Psoas muscle (tissue), 8 donors: ENCODE results near the gene PLXDC1. TPM values are rescaled to one million over a fixed set of nuclear protein-coding genes. Genes with fewer than 3 reads are reported as not detected.

ENCODE experiments used
- ATAC-seq, 4 donors: fragments of 200-7000 bp; cut with Tn5 transposase; one replicate each; pipeline ENCODE4 v1.9.1; 2020; ENCODE audit warnings: moderate library complexity in 3 of 4, mild to moderate bottlenecking in 2 of 4
- DNase-seq, 2 donors: peaks; one replicate each; pipeline ENCODE4 v3.0.0-alpha.2; 2020
- H3K27ac ChIP-seq: fragments of 200-600 bp; one replicate; pipeline ENCODE4 v1.8.0; 2022
- H3K27me3 ChIP-seq, 3 donors: fragments of 200-600 bp in 1 of 3; one replicate each; pipeline versions ENCODE4 v1.6.1 to v1.8.0; 2013 to 2022; ENCODE audit warnings: low read length in 2 of 3, mild to moderate bottlenecking in 2 of 3, moderate library complexity in 1 of 3; ENCODE audit not compliant: insufficient read depth in 3 of 3
- H3K36me3 ChIP-seq, 2 donors: fragments of 200-600 bp in 1 of 2; one replicate each; pipeline versions ENCODE4 v1.6.1 to v1.8.0; 2013 to 2022; ENCODE audit warnings: low read depth in 1 of 2, mild to moderate bottlenecking in 1 of 2, moderate library complexity in 1 of 2; ENCODE audit not compliant: insufficient read depth in 1 of 2
- H3K4me1 ChIP-seq: fragments of 200-600 bp; one replicate; pipeline ENCODE4 v1.8.0; 2022
- H3K4me3 ChIP-seq: fragments of 200-600 bp; one replicate; pipeline ENCODE4 v1.8.0; 2022; ENCODE audit warnings: mild to moderate bottlenecking
- H3K9me3 ChIP-seq: fragments of 200-600 bp; one replicate; pipeline ENCODE4 v1.8.0; 2022
- CTCF ChIP-seq: fragments of 200-600 bp; IDR thresholded peaks from one replicate; pipeline ENCODE4 v1.8.0; 2022; ENCODE audit warnings: antibody characterized with exemption
- WGBS, 3 donors: extraction: QIAGEN DNeasy Blood & Tissue Kit; methylation state at CpG; one replicate each; pipeline versions ENCODE4 v1.1.6 to v1.1.7; 2013; 5-methylcytosine and 5-hydroxymethylcytosine counted together
- intact Hi-C, 2 donors: fragments of 100-400 bp; cut with DNase I; formaldehyde crosslinking; loops; one replicate each; pipeline versions ENCODE4 v1.11.0 to v1.14.2; 2022
- polyA plus RNA-seq, 3 donors: library from polyadenylated mRNA; stranded (reverse); fragments of 200-250 nt; gene quantifications; one replicate each; pipeline ENCODE4 v1.2.3, GENCODE V29; 2013
- total RNA-seq, 4 donors: library from RNA; stranded (reverse); fragmentation: NEBNext Ultra II Directional in 2 of 4; extraction: Animal tissue kit (Norgen Biotek cat#: 25700) in 2 of 4; gene quantifications; one replicate each; pipeline versions ENCODE4 v1.2.1 to v1.2.4, GENCODE V29; 2021 to 2023
- donor health status: healthy with polysubstance abuse.
- donor health status: DM: no; HTN: no; CAD: no; lungs with moderate emphysema.
- donor health status: Bipolar disorder and iron deficiency.
- donor health status: healthy.
- donor health status: DM: yes; HTN: yes; CAD: no.
- donor health status: DM: no; HTN: no; CAD: no.
- donor health status: DM: no; HTN: no; CAD: no.
- donor health status: DM: yes; HTN: yes; CAD: no.

The PLXDC1 gene
- total and polyA plus RNA-seq, 7 donors: 2.3 to 9.2 (median 3.2) TPM

DNA sequence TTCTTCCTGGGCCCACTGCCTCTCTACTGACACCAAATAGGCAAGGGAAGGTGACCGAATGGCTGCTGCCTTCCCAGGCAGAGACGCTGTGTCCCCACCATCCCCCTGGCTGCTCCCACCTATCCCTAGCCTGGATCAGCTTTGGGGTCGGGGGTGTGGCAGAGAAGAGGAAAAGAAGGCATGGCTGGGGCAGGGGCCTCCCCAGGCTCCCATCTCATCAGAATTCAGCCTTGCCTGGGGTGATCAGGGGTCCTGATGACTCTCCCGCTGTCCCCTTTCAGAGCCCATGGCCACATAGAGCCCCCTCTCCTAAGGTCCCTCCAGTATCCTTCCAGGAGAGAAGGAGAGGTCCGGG, 665 bp downstream of the PLXDC1 start:
- DNase-seq (peak in 1 of 2 donors; percentile 33), ATAC-seq (no peak)
- H3K27me3 ChIP-seq: peaks cover 0 to 21% (median 6%) of the 10 kb centered on the region in 3 donors
- H3K4me3 ChIP-seq: peak overlapping the region; percentile 63
- 26 to 43% (median 35%) methylated on average over 4 to 5 of the region's 5 CpGs for WGBS, 3 donors
- no peaks in the 10 kb centered on the region for H3K36me3 ChIP-seq
- TF ChIP-seq CTCF: no peak
- peaks cover 6% of the 10 kb centered on the region for H3K4me1 ChIP-seq
- intact Hi-C loops: loop anchor here (5.0 to 10.0 kb wide), 4 partner anchors 83 to 398 kb away; partner anchors contain the start of gene PSMB3 (in 1 of the 2)
- H3K9me3 ChIP-seq: no peaks in the 10 kb centered on the region
- H3K27ac ChIP-seq: no peak overlapping the region

DNA sequence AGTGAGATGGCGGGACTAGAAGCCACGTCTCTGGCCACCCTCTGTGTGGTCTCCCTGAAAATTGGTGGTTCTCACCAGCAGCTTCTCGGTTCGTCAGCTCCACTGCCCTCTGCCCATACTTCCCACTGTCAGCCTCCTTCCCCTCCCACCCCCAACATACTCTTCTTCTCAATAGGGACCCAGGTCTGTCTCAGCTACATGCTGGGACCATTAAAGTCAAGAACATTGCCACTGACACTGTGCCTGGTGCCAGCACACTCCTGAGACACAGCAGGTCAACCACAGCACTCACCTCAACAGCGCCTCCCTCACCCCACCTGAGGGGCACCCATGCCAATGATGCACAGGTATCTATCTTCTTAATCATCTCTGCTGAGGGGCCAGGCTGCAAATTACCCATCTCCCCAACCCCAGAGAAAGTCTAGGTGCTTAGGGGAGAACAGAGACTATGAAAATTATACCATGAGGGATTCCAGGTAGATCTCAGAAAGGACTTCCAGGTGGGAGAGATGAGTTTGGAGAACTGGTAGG, 1.3 kb downstream of the PLXDC1 start:
- DNase-seq: peak in 1 of 2 donors; percentile 44
- H3K27me3 ChIP-seq: peaks cover 0 to 21% (median 6%) of the 10 kb centered on the region in 3 donors
- H3K4me3 ChIP-seq: no peak overlapping the region
- no peak overlapping the region for H3K27ac ChIP-seq
- intact Hi-C loops: loop anchor here (5.0 to 10.0 kb wide), 4 partner anchors 83 to 398 kb away; partner anchors contain the start of gene PSMB3 (in 1 of the 2)
- no peaks in the 10 kb centered on the region for H3K36me3 ChIP-seq
- peaks cover 6% of the 10 kb centered on the region for H3K4me1 ChIP-seq
- ATAC-seq: no peak
- WGBS, 3 donors: 63 to 74% (median 72%) methylated on average over 5 of the region's 5 CpGs
- no peak for TF ChIP-seq CTCF
- no peaks in the 10 kb centered on the region for H3K9me3 ChIP-seq

DNA sequence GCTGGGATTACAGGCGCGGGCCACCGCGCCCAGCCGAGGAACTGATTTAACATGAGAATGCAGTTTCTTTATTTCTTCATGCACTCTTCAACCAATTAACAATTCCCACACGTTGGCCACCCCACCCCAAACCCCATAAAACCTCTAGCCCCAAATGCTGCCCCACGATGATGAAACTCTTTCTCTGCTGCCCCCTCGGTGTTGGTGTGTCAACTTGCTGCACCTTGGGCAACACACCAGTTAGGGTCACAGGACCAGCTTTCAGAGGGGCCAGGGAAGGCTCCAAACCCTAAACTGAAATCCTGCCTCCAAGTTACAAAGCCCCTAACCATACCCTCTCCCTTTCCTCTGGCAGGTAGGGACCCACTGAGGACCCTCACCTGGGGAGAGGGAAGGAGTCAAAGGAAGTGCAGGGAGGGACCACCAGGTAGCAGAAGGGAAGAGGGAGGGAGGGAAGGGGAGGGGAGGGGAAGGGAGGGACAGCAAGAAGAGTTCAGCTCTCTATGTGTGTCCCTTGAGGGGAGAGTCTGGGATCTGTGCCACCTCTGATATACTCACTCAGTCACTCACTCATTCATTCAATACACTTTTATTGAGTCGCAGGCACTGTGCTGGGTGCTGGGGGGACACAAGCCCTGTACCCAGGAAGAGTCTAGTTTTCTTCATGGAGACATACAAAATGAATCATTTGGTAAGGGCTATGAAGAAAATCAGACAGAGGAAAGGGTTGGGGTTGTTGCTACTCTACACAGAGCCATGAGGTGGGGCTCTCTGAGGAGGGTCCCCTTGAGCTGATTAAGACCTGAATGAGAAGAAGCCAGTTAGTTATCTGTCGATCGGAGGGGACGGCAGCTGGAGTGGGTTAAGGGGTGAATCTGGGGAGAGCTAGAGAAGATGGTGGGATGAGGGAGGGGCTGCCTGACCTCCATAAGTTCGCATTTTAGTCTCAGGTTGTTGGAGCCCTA, 3.9 kb downstream of the PLXDC1 start:
- Histone ChIP-seq H3K4me3 (no peak overlapping the region), H3K27me3 (peaks cover 0 to 21% (median 6%) of the 10 kb centered on the region in 3 donors), H3K9me3 (no peaks in the 10 kb centered on the region), H3K4me1 (peaks cover 2% of the 10 kb centered on the region), H3K27ac (no peak overlapping the region), H3K36me3 (no peaks in the 10 kb centered on the region)
- WGBS, 3 donors: 67 to 72% (median 70%) methylated on average over 13 of the region's 13 CpGs
- peak in 1 of 2 donors; percentile 48 for DNase-seq
- ATAC-seq: no peak
- intact Hi-C loops: no loop called here
- no peak for TF ChIP-seq CTCF

DNA sequence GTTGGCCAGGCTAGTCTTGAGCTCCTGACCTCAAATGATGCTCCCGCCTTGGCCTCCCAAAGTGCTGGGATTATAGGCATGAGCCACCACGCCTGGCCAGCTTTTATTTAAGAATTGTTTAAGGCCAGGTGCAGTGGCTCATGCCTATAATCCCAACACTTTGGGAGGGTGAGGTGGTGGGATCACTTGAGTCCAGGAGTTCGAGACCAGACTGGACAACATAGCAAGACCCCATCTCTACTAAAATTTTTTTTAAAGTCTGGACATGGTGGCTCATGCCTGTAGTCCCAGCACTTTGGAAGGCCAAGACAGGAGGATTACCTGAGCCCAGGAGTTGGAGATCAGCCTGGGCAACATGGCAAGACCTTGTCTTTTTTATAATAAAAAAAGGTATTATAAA, 5.2 kb downstream of the PLXDC1 start:
- intact Hi-C loops: no loop called here
- H3K27me3 ChIP-seq: peaks cover 0 to 16% (median 5%) of the 10 kb centered on the region in 3 donors
- H3K36me3 ChIP-seq: no peaks in the 10 kb centered on the region
- ATAC-seq (no peak), DNase-seq (peak in 1 of 2 donors; percentile 4)
- no peaks in the 10 kb centered on the region for H3K4me1 ChIP-seq
- no peak overlapping the region for H3K27ac ChIP-seq
- no peaks in the 10 kb centered on the region for H3K9me3 ChIP-seq
- 85 to 94% (median 90%) methylated on average over 3 of the region's 3 CpGs for WGBS, 3 donors
- TF ChIP-seq CTCF: no peak
- no peak overlapping the region for H3K4me3 ChIP-seq
